KMS-11 (cell line): ENCODE data around the gene NOL8.

Experiments used
- H2AFZ ChIP-seq: fragments of 200-600 bp; sonication (generic); 2 replicates; pipeline ENCODE4 v1.6.1; 2016; ENCODE audit warnings: antibody characterized with exemption, mixed run types, low read depth
- H3K27ac ChIP-seq: fragments of 200-600 bp; sonication (generic); 2 replicates; pipeline ENCODE4 v1.6.1; 2016; ENCODE audit warnings: mild to moderate bottlenecking, mixed run types
- H3K27me3 ChIP-seq: fragments of 200-600 bp; sonication (generic); 2 replicates; pipeline ENCODE4 v1.6.1; 2017; ENCODE audit warnings: mild to moderate bottlenecking, low read depth, mixed run types, moderate library complexity; ENCODE audit not compliant: insufficient read depth
- H3K36me3 ChIP-seq: fragments of 200-600 bp; sonication (generic); 2 replicates; pipeline ENCODE4 v1.6.1; 2017; ENCODE audit warnings: mild to moderate bottlenecking, mixed run types; ENCODE audit not compliant: insufficient read depth
- H3K4me1 ChIP-seq: fragments of 200-600 bp; sonication (generic); 2 replicates; pipeline ENCODE4 v1.6.1; 2016; ENCODE audit warnings: mild to moderate bottlenecking, low read depth, mixed run types; ENCODE audit not compliant: poor library complexity, severe bottlenecking
- H3K4me2 ChIP-seq: fragments of 200-600 bp; sonication (generic); 2 replicates; pipeline ENCODE4 v1.7.0; 2016; ENCODE audit warnings: mild to moderate bottlenecking, mixed run types
- H3K4me3 ChIP-seq: fragments of 200-600 bp; sonication (generic); IDR thresholded peaks from 2 replicates; pipeline ENCODE4 v1.6.1; 2017; ENCODE audit warnings: low read depth, low read length, mixed read lengths; ENCODE audit not compliant: insufficient read depth
- H3K79me2 ChIP-seq: fragments of 200-600 bp; sonication (generic); 2 replicates; pipeline ENCODE4 v1.6.1; 2016; ENCODE audit warnings: low read depth, mixed run types; ENCODE audit not compliant: insufficient read depth
- H3K9ac ChIP-seq: fragments of 200-600 bp; sonication (generic); 2 replicates; pipeline ENCODE4 v1.6.1; 2016; ENCODE audit warnings: mild to moderate bottlenecking, mixed run types
- H4K20me1 ChIP-seq: fragments of 200-600 bp; sonication (generic); 2 replicates; pipeline ENCODE4 v1.6.1; 2016; ENCODE audit warnings: mild to moderate bottlenecking, mixed run types; ENCODE audit not compliant: insufficient read depth
- CTCF ChIP-seq: fragments of 200-600 bp; sonication (generic); conservative IDR thresholded peaks from 2 replicates; pipeline ENCODE4 v1.6.1; 2017; ENCODE audit warnings: low read depth, mild to moderate bottlenecking, antibody characterized with exemption, low read length, moderate library complexity, mixed read lengths

NOL8 gene

GRCh38 chr9:92332577-92333281 lies 7.6 kb upstream of the NOL8 start:
- Histone ChIP-seq H3K4me3 (no peak overlapping the region), H3K36me3 (no peaks in the 10 kb centered on the region), H3K4me1 (peaks cover 11% of the 10 kb centered on the region), H3K4me2 (no peak overlapping the region), H3K79me2 (peaks cover 9% of the 10 kb centered on the region; the same call in 1 of the 2 replicates), H3K27me3 (no peaks in the 10 kb centered on the region), H3K27ac (no peak overlapping the region), H4K20me1 (no peaks in the 10 kb centered on the region), H3K9ac (no peak overlapping the region), H2AFZ (no peak overlapping the region)
- TF ChIP-seq CTCF, result no peak

- H2AFZ ChIP-seq, result no peak overlapping the region
- H4K20me1 ChIP-seq, result no peaks in the 10 kb centered on the region
- H3K27ac ChIP-seq, result no peak overlapping the region
- H3K79me2 ChIP-seq, result peaks cover 42% of the 10 kb centered on the region
- H3K4me1 ChIP-seq, result peaks cover 35% of the 10 kb centered on the region
- peak overlapping the region; percentile 98; the same call in 1 of the 2 replicates for H3K4me2 ChIP-seq
- TF ChIP-seq CTCF, result no peak
- no peak overlapping the region for H3K4me3 ChIP-seq
- no peak overlapping the region for H3K9ac ChIP-seq
- 0 out of 2 replicates have a peak, but pooled peaks cover 4% of the 10 kb centered on the region for H3K36me3 ChIP-seq
- no peaks in the 10 kb centered on the region for H3K27me3 ChIP-seq
Observed at GRCh38 chr9:92328225-92328624, 3.1 kb upstream of the NOL8 start.

- Histone ChIP-seq H3K4me3 (no peak overlapping the region), H3K9ac (no peak overlapping the region; the same call in 1 of the 2 replicates), H3K27me3 (no peaks in the 10 kb centered on the region), H3K27ac (no peak overlapping the region), H3K4me1 (peaks cover 35% of the 10 kb centered on the region), H4K20me1 (no peaks in the 10 kb centered on the region), H2AFZ (no peak overlapping the region), H3K36me3 (peaks cover 5% of the 10 kb centered on the region; the same call in 1 of the 2 replicates), H3K79me2 (peaks cover 47% of the 10 kb centered on the region), H3K4me2 (peak overlapping the region; percentile 98)
- no peak for TF ChIP-seq CTCF
Observed at GRCh38 chr9:92327283-92327850, 2.2 kb upstream of the NOL8 start.

GRCh38 chr9:92325991-92326500 lies 896 bp upstream of the NOL8 start:
- H2AFZ ChIP-seq, result peak overlapping the region; percentile 90
- H3K27ac ChIP-seq, result peak overlapping the region; percentile 93
- peaks cover 11% of the 10 kb centered on the region; the same call in 1 of the 2 replicates for H3K36me3 ChIP-seq
- peak overlapping the region; percentile 98 for H3K9ac ChIP-seq
- peak overlapping the region; percentile 98 for H3K4me2 ChIP-seq
- peak overlapping the region; percentile 76 for H3K4me3 ChIP-seq
- no peaks in the 10 kb centered on the region for H3K27me3 ChIP-seq
- peaks cover 35% of the 10 kb centered on the region for H3K4me1 ChIP-seq
- no peaks in the 10 kb centered on the region for H4K20me1 ChIP-seq
- no peak for TF ChIP-seq CTCF
- H3K79me2 ChIP-seq, result peaks cover 51% of the 10 kb centered on the region
